ENCODE measurements around the gene COL10A1. TPM values are rescaled to one million over a fixed set of nuclear protein-coding genes. Genes with fewer than 3 reads are reported as not detected.

The COL10A1 gene
- total RNA-seq, 2 donors from 2014 or later: 0.26 to 4.9 TPM

- intact Hi-C loops (cut with DNase I): no loop called here
- DNase-seq (no peak), ATAC-seq (no peak)
- 89 to 93% methylated on average over 1 of the region's 1 CpG for WGBS, 2 donors
- no peak overlapping the region for H3K27ac ChIP-seq
- no peaks in the 10 kb centered on the region for H3K27me3 ChIP-seq
- H3K4me1 ChIP-seq: no peaks in the 10 kb centered on the region
- TF ChIP-seq POLR2A (IDR thresholded peaks at IDR 0.05): no peak
- no peak for TF ChIP-seq CTCF (IDR thresholded peaks at IDR 0.05)
- H3K4me3 ChIP-seq: no peak overlapping the region
- H3K36me3 ChIP-seq (replicated peaks in 1 of 2; ENCODE audit: insufficient read depth in 1 of 2, low read depth in 2 of 2): no peaks in the 10 kb centered on the region
- no peaks in the 10 kb centered on the region for H3K9me3 ChIP-seq
Observed at GRCh38 chr6:116168148-116168547, 42.2 kb upstream of the COL10A1 start.

DNA sequence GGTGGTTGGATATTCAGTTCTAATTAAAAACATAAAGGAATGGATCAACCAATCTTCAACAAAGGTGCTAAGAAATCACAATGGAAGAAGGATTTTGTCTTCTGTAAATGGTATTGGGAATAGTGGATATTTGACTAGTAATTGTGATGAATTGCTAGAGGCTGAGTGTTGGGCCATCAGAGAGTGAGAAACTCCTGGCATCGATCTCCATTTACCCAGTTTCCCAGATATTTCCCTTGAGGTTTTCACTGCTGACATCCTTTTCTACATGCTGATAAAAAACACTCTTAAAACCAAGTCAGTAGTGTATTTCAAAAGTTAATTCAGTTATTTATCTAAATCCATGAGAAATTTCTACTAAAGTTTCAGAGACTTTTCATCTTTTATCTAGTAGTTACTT, 40.4 kb upstream of the COL10A1 start:
- Histone ChIP-seq H3K27ac (no peak overlapping the region), H3K4me3 (no peak overlapping the region), H3K4me1 (no peaks in the 10 kb centered on the region), H3K27me3 (no peaks in the 10 kb centered on the region), H3K36me3 (replicated peaks in 1 of 2; ENCODE audit: insufficient read depth in 1 of 2, low read depth in 2 of 2) (no peaks in the 10 kb centered on the region), H3K9me3 (no peaks in the 10 kb centered on the region)
- intact Hi-C loops (cut with DNase I): no loop called here
- 82 to 88% methylated on average over 1 of the region's 1 CpG for WGBS, 2 donors
- ATAC-seq (no peak), DNase-seq (no peak)
- TF ChIP-seq POLR2A (IDR thresholded peaks at IDR 0.05): no peak
- no peak for TF ChIP-seq CTCF (IDR thresholded peaks at IDR 0.05)

- H3K36me3 ChIP-seq (replicated peaks in 1 of 2; ENCODE audit: insufficient read depth in 1 of 2, low read depth in 2 of 2): no peaks in the 10 kb centered on the region
- DNase-seq: no peak
- intact Hi-C loops (cut with DNase I): no loop called here
- TF ChIP-seq CTCF (IDR thresholded peaks at IDR 0.05) (no peak), POLR2A (IDR thresholded peaks at IDR 0.05) (no peak)
- H3K9me3 ChIP-seq: no peaks in the 10 kb centered on the region
- H3K27me3 ChIP-seq: no peaks in the 10 kb centered on the region
- no peak overlapping the region for H3K4me3 ChIP-seq
- 91 to 100% methylated on average over 1 of the region's 1 CpG for WGBS, 2 donors
- no peaks in the 10 kb centered on the region for H3K4me1 ChIP-seq
- no peak overlapping the region for H3K27ac ChIP-seq
- no peak for ATAC-seq
Observed at GRCh38 chr6:116165596-116165995, 39.7 kb upstream of the COL10A1 start.

- H3K36me3 ChIP-seq (replicated peaks in 1 of 2; ENCODE audit: insufficient read depth in 1 of 2, low read depth in 2 of 2): no peaks in the 10 kb centered on the region
- no peaks in the 10 kb centered on the region for H3K27me3 ChIP-seq
- WGBS, 2 donors: 91 to 95% methylated on average over 3 of the region's 3 CpGs
- intact Hi-C loops (cut with DNase I): no loop called here
- DNase-seq (no peak), ATAC-seq (no peak)
- H3K4me1 ChIP-seq: no peaks in the 10 kb centered on the region
- TF ChIP-seq CTCF (IDR thresholded peaks at IDR 0.05) (no peak), POLR2A (IDR thresholded peaks at IDR 0.05) (no peak)
- no peaks in the 10 kb centered on the region for H3K9me3 ChIP-seq
- no peak overlapping the region for H3K4me3 ChIP-seq
- H3K27ac ChIP-seq: no peak overlapping the region
Observed at GRCh38 chr6:116159782-116160524, 34.0 kb upstream of the COL10A1 start.

DNA sequence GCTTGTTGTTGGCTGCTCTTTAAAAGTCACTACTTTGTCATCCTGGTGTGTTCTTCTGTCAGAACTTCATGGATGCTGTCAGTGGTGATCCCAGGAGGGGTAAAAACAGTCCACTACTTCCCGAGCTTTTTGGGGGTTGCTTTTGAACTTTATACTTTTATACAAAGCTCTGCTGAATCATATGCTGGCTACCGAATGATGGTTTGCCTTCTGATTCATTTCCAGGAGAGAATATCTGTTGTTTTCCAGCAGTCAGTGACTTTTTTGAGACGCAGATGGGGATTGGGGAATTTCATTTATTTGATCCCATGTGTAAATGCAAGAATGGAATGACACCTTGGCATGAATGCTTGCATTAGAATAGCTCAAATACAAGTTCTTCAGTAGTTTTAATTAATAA, 32.7 kb upstream of the COL10A1 start:
- 38 to 41% methylated on average over 3 of the region's 3 CpGs for WGBS, 2 donors
- ATAC-seq (no peak), DNase-seq (no peak)
- Histone ChIP-seq H3K9me3 (no peaks in the 10 kb centered on the region), H3K27me3 (no peaks in the 10 kb centered on the region), H3K4me3 (no peak overlapping the region), H3K36me3 (replicated peaks in 1 of 2; ENCODE audit: insufficient read depth in 1 of 2, low read depth in 2 of 2) (no peaks in the 10 kb centered on the region), H3K4me1 (no peaks in the 10 kb centered on the region), H3K27ac (no peak overlapping the region)
- intact Hi-C loops (cut with DNase I): no loop called here
- TF ChIP-seq CTCF (IDR thresholded peaks at IDR 0.05) (no peak), POLR2A (IDR thresholded peaks at IDR 0.05) (no peak)
